HG02884 (cell line): ENCODE data around the gene COL24A1.

Experiments used
- ATAC-seq: cut with Tn5 transposase; IDR thresholded peaks from one replicate; pipeline ENCODE4 v1.9.1; 2021; ENCODE audit warnings: mild to moderate bottlenecking, moderate library complexity; ENCODE audit not compliant: unreplicated experiment

Gene COL24A1

GRCh38 chr1:86156566-86157455 is at the start of gene COL24A1:
TSS of gene COL24A1 (minus strand) at chr1:86156772. CDS start at chr1:86156396, 376 bp downstream.
- ATAC-seq = no peak

GRCh38 chr1:86205741-86206140 is 49.2 kb upstream of the COL24A1 start:
- ATAC-seq = no peak

- ATAC-seq = no peak
Observed at GRCh38 chr1:86202552-86203340, 46.2 kb upstream of the COL24A1 start.

GRCh38 chr1:86201311-86201710 is 44.7 kb upstream of the COL24A1 start:
- no peak for ATAC-seq

GRCh38 chr1:86200901-86201300 is 44.3 kb upstream of the COL24A1 start:
- no peak for ATAC-seq

GRCh38 chr1:86197206-86197855 is 40.8 kb upstream of the COL24A1 start:
- ATAC-seq = no peak

- ATAC-seq = no peak
Observed at GRCh38 chr1:86195281-86195680, 38.7 kb upstream of the COL24A1 start.

GRCh38 chr1:86194491-86195034 is 38.0 kb upstream of the COL24A1 start:
- ATAC-seq = no peak

- ATAC-seq = no peak
Observed at GRCh38 chr1:86192417-86192816, 35.8 kb upstream of the COL24A1 start.

GRCh38 chr1:86191958-86192357 is 35.4 kb upstream of the COL24A1 start:
- no peak for ATAC-seq

- no peak for ATAC-seq
Observed at GRCh38 chr1:86190873-86191272, 34.3 kb upstream of the COL24A1 start.

GRCh38 chr1:86184426-86184825 is 27.9 kb upstream of the COL24A1 start:
- ATAC-seq = no peak

- ATAC-seq = no peak
Observed at GRCh38 chr1:86183810-86184209, 27.2 kb upstream of the COL24A1 start.

GRCh38 chr1:86176226-86176625 is 19.7 kb upstream of the COL24A1 start:
- ATAC-seq = no peak

- ATAC-seq = no peak
Observed at GRCh38 chr1:86175756-86176155, 19.2 kb upstream of the COL24A1 start.

GRCh38 chr1:86169625-86170024 is 13.1 kb upstream of the COL24A1 start:
- no peak for ATAC-seq

GRCh38 chr1:86159800-86160199 is 3.2 kb upstream of the COL24A1 start:
- ATAC-seq = no peak

GRCh38 chr1:86155807-86156565 is 586 bp downstream of the COL24A1 start:
- no peak for ATAC-seq

- no peak for ATAC-seq
Observed at GRCh38 chr1:86155051-86155806, 1.3 kb downstream of the COL24A1 start.
